Fibroblast of mammary gland (primary cell): ENCODE results near the gene HPS3.
"Not testable (repeated sequence)": the region's sequence is repeated elsewhere in the genome, so short reads cannot be mapped to it uniquely, and the experiment has no call there.

Source experiments
- DNase-seq: peaks from one replicate; pipeline ENCODE4 v3.0.0-alpha.2; 2010; ENCODE audit warnings: low read depth
- H3K4me3 ChIP-seq: 2 replicates; pipeline ENCODE4 v1.5.1; 2011; ENCODE audit warnings: low read depth, mild to moderate bottlenecking, low read length, moderate library complexity; ENCODE audit not compliant: control insufficient read depth
- CTCF ChIP-seq: conservative IDR thresholded peaks from 2 replicates; pipeline ENCODE4 v1.5.1; 2011; ENCODE audit warnings: low read depth, low read length, inconsistent platforms; ENCODE audit not compliant: control insufficient read depth, insufficient read depth

Gene HPS3

GRCh38 chr3:149180057-149180573, 50.7 kb downstream of the HPS3 start:
- DNase-seq, result peak; percentile 100
- H3K4me3 ChIP-seq, result no peak overlapping the region
- no peak for TF ChIP-seq CTCF

GRCh38 chr3:149181182-149181581, 51.7 kb downstream of the HPS3 start:
- no peak for DNase-seq
- TF ChIP-seq CTCF, result no peak
- no peak overlapping the region for H3K4me3 ChIP-seq

- H3K4me3 ChIP-seq, result no peak overlapping the region
- no peak for DNase-seq
- no peak for TF ChIP-seq CTCF
These were observed 56.8 kb downstream of the HPS3 start for GRCh38 chr3:149186219-149186618.

- TF ChIP-seq CTCF, result no peak
- DNase-seq, result no peak
These were observed 57.3 kb downstream of the HPS3 start for GRCh38 chr3:149186721-149187120.

GRCh38 chr3:149188494-149188893, 59.1 kb downstream of the HPS3 start:
- no peak for TF ChIP-seq CTCF
- peak; percentile 35 for DNase-seq
- H3K4me3 ChIP-seq, result no peak overlapping the region

More at GRCh38 chr3:149186721-149187120, 57.3 kb downstream of the HPS3 start:
- no peak overlapping the region for H3K4me3 ChIP-seq

GRCh38 chr3:149195221-149195620, 65.8 kb downstream of the HPS3 start:
- no peak for TF ChIP-seq CTCF
- no peak for DNase-seq
- no peak overlapping the region for H3K4me3 ChIP-seq

GRCh38 chr3:149196805-149197592, 67.6 kb downstream of the HPS3 start:
- DNase-seq, H3K4me3 ChIP-seq: not testable (repeated sequence)
